ENCODE data around the gene SCAPER.

DNA sequence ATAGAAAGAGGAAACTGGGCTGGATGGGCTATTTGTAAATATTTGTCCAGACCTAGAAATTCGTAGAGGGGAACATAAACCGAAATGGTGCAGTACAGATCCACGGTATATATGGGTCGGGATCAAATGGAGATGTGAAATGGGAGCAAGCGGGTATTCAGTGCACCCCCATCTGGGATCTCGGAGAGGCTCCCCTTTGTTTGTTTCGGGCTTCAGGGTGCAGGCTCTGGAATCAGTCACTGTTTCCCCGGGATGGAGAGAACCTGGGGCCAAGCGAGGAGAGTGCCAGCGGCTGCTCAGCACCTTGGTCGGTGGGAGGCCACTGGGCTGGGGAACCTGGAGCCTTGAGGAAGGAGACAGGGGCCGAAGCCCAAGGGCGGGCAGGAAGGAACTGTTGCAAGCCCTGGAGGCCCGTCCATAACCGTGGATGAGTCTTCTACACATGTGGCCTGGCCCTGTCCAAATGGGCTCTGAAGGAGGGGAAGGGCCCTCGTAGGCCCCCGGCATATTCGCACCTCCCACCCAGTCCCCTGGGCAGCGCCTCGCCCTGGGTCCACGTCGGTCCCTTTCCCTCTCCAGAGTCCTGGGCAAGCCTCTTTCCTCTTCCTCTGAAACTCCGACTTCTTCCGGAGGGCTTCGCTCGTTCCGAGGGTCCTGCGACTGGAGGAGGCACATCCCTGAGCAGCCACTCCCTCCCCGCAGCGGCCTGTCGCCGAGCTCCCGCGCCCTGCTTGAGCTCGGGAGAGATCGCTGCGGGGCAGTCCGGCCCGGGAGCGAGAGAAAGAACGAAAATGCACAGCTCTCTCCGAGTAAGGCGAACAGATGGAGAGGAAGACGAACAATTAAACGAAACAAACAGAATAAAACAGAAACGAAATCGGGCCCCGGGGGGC lies 565.6 kb downstream of the SCAPER start:
- TF ChIP-seq CTCF (conservative IDR thresholded peaks at IDR 0.05; ENCODE audit: low read depth, low read length) (no peak), EZH2 (IDR thresholded peaks at IDR 0.05; ENCODE audit: borderline replicate concordance, low read depth, low read length, poor library complexity, severe bottlenecking) (no peak)
